Daoy (cell line): ENCODE data around the gene S1PR4. TPM values are rescaled to one million over a fixed set of nuclear protein-coding genes. Genes with fewer than 3 reads are reported as not detected.
"Not testable (repeated sequence)": the region's sequence is repeated elsewhere in the genome, so short reads cannot be mapped to it uniquely, and the experiment has no call there.

ENCODE experiments used
- DNase-seq: peaks from one replicate; pipeline ENCODE4 v3.0.0-alpha.2; 2015; ENCODE audit warnings: low read depth
- total RNA-seq: library from RNA; depleted of rRNA; stranded (reverse); fragments of >200 nt; shearing (Covaris generic); gene quantifications from 2 replicates; pipeline ENCODE4 v1.2.3, GENCODE V29; 2014; rRNA removed

S1PR4 gene
- total RNA-seq, 1 experiment from 2014 or later: not detected

DNA sequence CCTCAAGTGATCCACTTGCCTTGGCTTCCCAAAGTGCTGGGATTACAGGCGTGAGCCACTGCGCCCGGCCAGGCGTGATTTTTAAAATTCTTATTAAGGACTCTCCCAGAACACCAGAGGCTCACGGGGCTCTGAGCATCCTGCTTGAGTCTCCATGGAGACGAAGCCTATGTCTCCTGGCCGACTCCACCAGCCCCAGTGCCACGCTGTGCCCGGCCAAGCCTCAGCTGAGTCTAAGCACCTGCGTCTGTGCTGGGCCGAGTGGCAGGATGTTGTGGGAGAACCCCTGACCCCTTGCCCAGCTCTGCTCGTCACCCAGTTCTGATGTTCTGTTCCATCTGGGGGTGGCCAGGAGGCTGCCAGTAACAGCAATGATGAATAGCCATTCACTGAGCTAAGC is 42.0 kb downstream of the S1PR4 start:
- DNase-seq: no peak

DNA sequence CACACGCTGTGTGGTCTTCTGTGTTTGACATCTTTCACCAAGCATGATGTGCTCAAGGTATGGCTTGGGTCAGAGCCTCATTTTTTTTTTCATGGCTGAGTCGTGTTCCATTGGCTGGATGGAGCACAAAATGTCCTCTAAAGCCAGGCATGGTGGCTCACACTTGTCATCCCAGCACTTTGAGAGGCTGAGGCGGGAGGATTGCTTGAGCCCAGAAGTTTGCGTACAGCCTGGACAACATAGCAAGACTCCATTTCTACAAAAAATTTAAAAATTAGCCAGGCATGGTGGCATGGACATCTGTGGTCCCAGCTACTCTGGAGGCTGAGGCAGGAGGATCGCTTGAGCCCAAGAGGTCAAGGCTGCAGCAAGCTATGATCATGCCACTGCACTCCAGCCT is 43.0 kb downstream of the S1PR4 start:
- DNase-seq: not testable (repeated sequence)

DNA sequence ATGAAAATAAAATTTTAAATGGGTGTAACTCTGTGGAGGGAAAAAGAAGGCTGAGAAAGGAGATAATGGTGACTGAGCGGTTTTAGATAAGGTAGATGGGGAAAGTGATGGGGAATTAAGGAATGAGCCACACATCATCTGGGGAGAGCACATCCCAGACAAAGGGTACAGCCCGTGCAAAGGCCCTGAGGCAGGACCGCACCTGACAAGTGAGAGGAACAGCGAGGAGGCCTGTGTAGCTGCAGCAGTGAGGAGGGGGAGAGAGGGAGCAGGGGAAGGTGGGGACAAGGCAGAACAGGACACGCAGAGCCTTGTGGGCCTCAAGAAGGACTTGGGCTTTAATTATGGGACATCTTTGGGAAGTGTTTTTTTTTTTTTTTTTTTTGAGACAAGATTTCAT is 44.1 kb downstream of the S1PR4 start:
- DNase-seq: no peak

DNA sequence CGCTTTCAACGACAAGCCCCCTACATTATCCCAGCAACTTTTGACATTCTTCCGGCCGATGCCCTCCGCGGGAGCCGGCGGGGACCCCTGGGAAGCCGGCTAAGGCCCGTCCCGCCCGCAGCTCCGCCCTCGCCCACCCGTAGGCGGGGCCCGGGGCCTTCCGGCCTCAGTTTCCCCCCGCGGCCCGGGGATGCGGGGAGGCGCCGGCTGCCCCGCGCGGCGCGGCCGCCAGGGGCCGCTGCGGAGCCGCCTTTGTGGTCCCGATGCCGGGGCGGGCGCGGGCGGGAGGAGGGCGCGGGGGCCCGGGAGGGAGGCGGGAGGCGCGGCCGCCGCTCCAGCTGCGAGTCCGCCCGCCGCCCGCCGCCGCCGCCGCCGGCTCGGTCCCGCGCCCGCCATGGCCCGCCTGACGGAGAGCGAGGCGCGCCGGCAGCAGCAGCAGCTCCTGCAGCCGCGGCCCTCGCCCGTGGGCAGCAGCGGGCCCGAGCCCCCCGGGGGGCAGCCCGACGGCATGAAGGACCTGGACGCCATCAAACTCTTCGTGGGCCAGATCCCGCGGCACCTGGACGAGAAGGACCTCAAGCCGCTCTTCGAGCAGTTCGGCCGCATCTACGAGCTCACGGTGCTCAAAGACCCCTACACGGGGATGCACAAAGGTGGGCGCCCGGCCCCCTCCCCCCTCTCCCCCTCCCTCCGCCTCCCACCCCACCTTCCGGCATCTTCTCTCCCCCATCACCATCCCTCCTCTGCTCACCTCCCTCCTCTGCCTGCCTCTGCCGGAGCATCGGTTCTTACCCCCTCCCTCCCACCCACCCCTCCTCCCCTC is 46.0 kb downstream of the S1PR4 start, which contains the start of gene CELF5:
Gene CELF5, plus strand, starts transcription at position 316 of the 823 bp plus-strand sequence. Its CDS starts 79 bp downstream, at position 395.
- peak; percentile 76 for DNase-seq

DNA sequence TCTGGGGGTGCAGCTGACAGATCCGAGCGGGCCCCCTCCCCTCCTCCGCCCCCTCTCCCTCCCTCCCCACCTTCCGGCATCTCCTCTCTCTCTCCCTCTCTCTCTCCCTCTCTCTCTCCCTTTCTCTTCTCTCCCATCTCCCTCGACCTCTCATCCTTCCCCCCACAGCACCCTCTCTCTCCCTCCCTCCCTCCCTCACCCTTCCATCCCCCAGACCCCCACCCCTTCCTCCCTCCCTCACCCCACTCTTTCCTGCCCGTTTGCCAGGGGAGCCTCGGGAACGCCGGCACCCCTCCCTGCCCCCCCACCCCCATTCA is 46.6 kb downstream of the S1PR4 start:
- no peak for DNase-seq

DNA sequence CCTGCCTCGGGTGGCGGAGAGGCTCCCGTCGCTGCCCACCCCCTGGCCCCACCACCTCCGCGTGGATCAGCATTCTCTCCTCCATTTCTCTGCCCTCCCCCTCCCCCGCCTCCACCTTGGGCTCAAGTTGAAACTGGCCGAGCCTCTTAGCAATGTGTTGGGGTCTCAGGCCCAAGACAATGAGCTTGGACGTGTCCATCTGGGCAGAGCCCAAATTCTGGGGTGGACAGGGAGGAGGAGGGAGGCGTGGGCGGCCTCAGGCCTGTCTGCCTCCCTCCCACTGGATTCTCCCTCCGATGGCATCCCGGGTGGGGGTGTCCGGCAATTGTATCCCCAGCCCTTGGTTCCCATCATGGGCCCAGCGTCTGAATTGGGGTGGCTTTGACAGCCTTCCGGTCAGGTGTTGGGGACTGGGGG is 47.1 kb downstream of the S1PR4 start:
- DNase-seq: no peak

DNA sequence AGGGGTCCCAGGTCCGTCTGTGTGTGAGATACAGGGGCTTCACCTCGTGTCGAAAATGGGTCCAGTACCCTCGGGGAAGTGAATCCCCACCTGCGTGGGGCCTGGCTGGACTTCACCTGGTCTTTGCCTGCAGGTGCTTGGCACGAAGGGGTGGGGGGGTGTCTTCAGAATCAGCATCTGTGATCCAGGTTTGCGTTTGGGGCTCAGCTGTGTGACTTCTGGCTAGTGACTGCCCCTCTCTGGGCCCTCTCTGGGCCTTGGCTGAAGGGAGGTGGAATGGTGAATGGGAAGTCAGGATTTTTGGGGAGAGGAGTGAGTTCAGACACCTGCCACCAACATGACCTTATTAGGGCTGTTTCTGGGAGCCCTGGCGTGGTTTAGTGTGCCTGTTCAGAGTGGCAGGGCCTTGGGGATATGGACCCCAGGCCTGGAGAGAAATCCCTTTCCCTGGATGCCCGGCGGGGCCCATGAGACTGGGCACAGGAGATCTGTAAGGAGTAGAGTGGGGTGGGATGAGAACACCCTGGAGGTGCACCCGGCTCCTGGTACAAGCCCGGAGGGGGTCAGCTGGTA is 48.6 kb downstream of the S1PR4 start:
- DNase-seq: no peak

DNA sequence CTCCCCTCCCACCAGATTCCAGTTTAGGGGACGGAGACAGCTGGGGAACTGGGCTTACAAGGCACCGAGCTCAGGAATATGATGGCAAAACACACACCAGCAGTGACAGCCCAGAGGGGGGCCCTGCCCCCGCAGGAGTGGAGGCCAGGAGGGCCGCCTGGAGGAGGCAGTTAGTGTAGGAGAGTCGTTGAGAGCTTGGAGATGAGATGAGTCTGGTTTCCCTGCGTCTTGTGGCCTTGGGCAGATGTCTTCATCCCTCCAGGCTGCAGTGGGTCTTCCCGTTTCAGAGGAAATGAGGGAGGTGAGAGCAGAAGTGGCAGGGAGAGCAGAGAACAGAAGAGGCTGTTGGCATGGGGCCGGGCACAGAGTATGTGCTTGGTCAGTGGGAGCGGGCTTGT is 50.8 kb downstream of the S1PR4 start:
- DNase-seq: no peak

Other genes starting within 250 kb of the S1PR4 start
- 2.5 and 5.0 TPM in 2 replicates for gene ZNF77, start 233.8 kb upstream of the S1PR4 start, total RNA-seq
- 0.69 and 12.3 TPM in 2 replicates for gene TLE6, start 201.2 kb upstream of the S1PR4 start, total RNA-seq
- 0.03 and 1.5 TPM in 2 replicates for gene TLE2, start 149.5 kb upstream of the S1PR4 start, total RNA-seq
- 147 and 186 TPM in 2 replicates for gene TLE5, start 116.3 kb upstream of the S1PR4 start, total RNA-seq
- 35.6 and 46.2 TPM in 2 replicates for gene GNA11, start 84.4 kb upstream of the S1PR4 start, total RNA-seq
- gene GNA15, start 42.7 kb upstream of the S1PR4 start, total RNA-seq: 0.65 TPM in 1 of 2 replicates, not detected in the other
- gene NCLN, start 7.2 kb downstream of the S1PR4 start, total RNA-seq: 80.2 and 85.1 TPM in 2 replicates
- gene CELF5, start 45.9 kb downstream of the S1PR4 start, total RNA-seq: 0.06 TPM in 1 of 2 replicates, not detected in the other
- 16.0 and 20.2 TPM in 2 replicates for gene NFIC, start 187.8 kb downstream of the S1PR4 start, total RNA-seq